Kidney tubule cell (primary cell): ENCODE data around the gene NPAS3.

Experiments
- DNase-seq: peaks from one replicate; pipeline ENCODE4 v3.0.0-alpha.2; 2018; ENCODE audit warnings: low spot score

The NPAS3 gene

GRCh38 chr14:33764876-33765650, 826.4 kb downstream of the NPAS3 start:
- DNase-seq, result no peak

DNA sequence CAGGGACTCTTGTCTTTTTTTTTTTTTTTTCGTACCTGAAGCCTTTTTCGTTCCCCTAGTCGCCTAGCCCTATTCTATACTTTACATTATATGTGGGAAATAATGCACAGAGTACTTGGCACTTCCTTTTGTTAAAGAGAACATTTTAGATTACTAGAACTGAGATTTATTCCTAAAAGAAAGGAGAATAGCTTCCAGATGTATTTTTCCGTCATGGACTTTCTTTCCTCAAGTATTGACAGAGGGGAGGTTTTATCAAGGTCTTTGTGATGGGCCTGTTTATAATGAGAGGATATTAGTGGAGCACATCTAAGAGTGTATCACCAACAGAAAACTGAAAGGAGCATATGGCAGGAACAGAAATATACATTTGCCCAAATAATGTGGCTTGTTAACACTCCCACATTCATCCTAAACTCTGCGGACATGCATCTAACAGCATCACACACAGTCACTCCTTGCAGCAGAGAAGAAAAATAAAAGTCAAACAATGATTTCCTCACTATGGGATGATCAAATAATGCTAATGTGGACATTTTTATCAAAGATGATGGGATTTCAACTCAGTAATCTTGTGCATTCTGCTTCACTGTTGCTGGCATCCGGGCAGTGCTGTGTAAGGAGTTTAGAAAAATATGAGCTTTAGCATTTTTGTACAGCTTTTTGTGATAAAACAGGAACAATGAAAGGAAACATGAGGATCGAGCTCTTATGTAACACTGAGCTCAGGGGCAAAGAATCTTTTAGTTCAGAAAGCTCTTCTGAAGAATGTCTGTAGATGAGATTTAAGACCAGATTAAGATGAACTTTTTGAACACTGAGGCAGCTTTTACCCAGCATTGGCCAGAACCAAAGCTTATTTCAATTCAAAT, 829.1 kb downstream of the NPAS3 start:
- DNase-seq, result no peak

DNA sequence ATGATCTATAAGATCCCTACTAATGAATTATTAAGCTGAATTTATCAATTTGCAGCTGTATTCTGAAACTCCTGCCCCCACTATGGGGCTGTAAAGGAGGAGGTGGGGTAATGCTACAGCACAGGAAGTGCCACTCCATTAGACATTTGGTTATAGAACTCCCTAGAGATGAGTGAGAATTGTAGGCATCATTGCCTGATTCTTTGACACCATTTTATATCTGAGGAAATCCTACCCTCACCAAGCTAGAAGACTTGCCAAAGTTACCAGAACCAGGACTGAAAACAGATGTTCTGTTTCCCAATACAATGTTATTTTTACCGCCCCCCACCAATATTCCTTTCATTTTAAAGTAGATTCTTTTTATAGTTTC, 829.8 kb downstream of the NPAS3 start:
- no peak for DNase-seq

- no peak for DNase-seq
These were observed 834.7 kb downstream of the NPAS3 start for GRCh38 chr14:33773205-33774030.

- no peak for DNase-seq
These were observed 835.5 kb downstream of the NPAS3 start for GRCh38 chr14:33774161-33774560.

DNA sequence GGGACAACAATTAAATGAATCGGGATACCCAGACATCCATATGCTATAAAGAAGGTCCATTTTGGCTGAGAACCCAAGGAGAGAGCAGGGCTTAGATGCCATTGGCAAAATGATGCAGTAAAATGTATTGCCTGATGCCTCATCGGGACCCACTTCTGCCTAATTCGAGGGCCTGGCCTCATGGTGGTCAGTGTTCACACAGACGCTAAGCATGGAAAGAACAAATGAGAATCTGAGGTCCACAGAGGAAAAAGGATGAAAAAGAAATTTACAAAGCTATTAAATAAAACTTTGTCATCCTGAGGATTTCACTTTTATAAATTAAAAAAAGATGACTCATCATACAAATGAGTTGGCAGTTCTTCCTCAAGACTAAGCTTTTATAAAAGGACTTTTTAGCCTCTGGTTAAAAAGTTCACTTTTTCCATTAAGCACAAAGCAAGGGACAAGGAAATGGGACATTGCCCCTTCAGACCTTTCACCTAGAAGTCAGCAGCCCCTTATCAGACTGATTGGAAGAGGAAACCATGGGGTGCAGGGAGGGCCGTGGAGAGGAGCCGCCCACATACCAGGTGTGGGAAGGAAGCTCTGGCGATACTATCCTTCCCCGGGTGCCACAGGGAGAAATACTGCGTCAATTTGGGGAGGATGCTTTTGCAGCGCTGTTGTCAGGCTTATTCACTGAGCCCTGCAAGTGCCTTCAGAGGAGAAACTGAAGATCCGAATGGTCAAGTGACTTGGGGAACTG, 836.2 kb downstream of the NPAS3 start:
- no peak for DNase-seq

DNA sequence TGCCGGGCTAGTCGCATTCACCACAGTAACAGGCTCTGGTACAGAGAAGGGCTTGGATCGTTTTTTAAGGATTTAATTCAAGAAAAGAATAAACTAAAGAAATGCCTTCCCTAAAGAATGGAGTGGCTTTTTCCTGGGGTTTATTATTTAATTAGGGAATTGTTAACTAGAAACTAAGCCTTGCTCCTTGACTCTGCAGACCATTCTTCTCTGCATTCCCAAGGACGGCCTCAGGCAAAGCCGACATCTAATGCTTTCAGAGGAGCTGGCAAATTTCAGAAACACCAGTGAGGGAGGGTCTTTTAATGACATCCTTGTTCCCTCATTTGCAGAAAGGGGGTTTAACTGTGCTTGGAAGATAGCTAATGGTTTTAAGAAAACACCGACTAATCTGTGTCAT, 838.2 kb downstream of the NPAS3 start:
- no peak for DNase-seq

- no peak for DNase-seq
These were observed 839.0 kb downstream of the NPAS3 start for GRCh38 chr14:33777681-33778080.

- DNase-seq, result no peak
These were observed 841.4 kb downstream of the NPAS3 start for GRCh38 chr14:33780035-33780434.

DNA sequence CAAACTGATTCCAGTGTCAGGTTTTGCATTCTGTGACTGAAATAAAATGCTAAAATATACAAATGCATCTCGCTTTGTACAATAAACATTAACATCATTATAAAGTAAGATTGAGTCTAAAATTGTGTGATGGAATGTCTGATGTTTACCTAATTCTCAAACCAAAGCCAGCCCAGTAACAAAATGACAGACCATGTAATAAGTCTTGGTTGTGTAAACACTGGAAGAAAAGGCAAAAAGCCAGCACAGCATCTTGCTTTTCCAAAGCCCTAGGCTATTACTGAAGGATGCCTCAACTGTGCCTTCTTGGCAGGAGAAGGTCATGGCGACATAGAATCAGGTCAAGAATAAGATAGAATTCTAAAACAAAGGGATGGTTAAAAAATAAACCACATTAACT, 842.6 kb downstream of the NPAS3 start:
- DNase-seq, result no peak

GRCh38 chr14:33782923-33783322, 844.2 kb downstream of the NPAS3 start:
- no peak for DNase-seq

- DNase-seq, result no peak
These were observed 847.6 kb downstream of the NPAS3 start for GRCh38 chr14:33786091-33786825.

- DNase-seq, result no peak
These were observed 849.5 kb downstream of the NPAS3 start for GRCh38 chr14:33788161-33788560.

DNA sequence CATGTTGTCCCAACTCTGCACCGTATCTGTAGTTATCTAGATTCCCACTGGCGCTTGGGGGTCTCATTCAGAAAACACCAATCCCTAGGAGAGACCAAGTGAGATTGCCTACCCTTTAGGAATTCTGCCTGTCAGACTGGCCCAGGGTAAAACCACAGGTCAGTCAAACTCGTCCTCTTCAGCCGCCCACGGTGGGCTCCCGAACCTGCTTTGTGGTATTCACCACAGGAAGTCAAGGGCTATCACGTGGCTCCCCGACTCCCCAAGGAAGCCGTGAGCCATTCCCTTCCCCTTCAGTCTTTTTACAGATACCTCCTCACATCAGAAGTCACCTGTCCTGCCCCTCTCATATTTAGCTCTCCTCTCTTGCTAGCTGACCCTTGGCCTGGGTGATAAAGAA, 852.3 kb downstream of the NPAS3 start:
- DNase-seq, result no peak

DNA sequence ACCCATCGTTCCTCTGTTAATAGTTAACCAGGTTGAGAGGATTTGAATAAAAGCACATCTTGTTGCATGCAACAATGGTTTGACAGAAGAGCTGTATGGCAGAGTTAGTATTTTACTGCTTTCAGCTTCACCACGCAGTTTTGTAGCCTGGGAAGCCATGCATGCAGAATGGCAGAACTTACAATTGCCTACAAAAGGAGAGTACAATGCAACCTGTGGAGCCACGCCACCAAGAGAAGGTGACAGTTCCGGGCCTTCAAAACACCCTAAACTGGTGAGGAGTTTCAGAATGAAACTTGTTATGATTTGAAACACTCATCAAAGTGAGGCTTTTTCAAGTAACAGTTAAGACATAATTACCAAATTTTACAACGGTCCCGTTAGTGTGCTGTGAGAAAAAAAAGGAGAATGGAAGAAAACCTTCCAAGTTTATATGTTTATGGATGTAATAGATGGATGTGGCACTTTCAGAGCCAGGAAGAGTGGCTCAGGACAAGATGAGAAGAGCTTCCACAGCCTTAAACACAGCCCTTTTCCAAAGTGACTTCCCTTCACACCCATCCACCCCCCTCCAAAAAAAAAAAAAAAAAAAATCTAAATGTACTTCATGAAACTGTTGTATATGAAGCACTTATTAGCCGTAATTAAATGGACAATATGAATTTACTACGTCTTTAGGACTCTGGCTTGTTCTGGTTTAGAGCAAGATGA, 853.5 kb downstream of the NPAS3 start:
- DNase-seq, result peak; percentile 21

- DNase-seq, result peak; percentile 69
These were observed 854.2 kb downstream of the NPAS3 start for GRCh38 chr14:33792720-33793368.

- no peak for DNase-seq
These were observed 854.9 kb downstream of the NPAS3 start for GRCh38 chr14:33793398-33794110.

DNA sequence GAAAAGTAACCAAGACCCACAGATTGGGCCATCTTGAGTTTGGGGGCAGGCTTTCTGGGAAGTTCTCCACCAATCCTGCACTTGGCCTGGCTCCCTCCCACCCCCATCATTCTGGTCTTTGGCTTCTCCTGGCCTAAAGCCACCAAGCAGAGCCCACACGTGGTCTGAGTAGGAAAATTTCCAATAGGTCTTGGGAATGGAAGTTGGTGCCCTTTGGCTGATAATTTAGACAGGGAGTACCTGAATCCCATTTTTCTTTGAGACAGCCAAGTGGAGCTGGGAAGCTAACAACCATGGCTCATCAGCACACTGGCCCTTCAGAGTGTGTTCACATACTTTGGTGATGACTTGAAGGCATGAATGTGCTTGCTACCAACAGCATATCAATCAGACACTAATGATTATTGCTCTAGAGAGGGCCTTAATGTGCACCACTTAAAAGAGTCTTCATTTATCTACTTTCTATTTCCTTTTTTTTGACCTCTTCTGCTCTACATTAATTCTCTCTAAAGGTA, 856.2 kb downstream of the NPAS3 start:
- peak; percentile 44 for DNase-seq

- peak; percentile 63 for DNase-seq
These were observed 857.7 kb downstream of the NPAS3 start for GRCh38 chr14:33796356-33796755.
